Measurements from ENCODE around the gene KPNA3. TPM values are rescaled to one million over a fixed set of nuclear protein-coding genes. Genes with fewer than 3 reads are reported as not detected.

Gene KPNA3
- total RNA-seq, 1 donor from 2014 or later: 28.7 TPM

- H3K9me3 Mint-ChIP-seq: no peaks in the 10 kb centered on the region
- ChIA-PET POLR2A (interaction anchor here (0.5 to 0.8 kb wide), 2 partner anchors 91 to 974 kb away, joined by 3 to 6 read pairs; partner anchors contain the start of gene EBPL), CTCF (no interaction called here)
- H3K27ac Mint-ChIP-seq: no peak overlapping the region
- DNase-seq (no peak), ATAC-seq (ENCODE audit: low read depth) (no peak)
- H3K4me1 Mint-ChIP-seq: peaks cover 41% of the 10 kb centered on the region
- intact Hi-C loops (cut with micrococcal nuclease): no loop called here
- H3K4me3 Mint-ChIP-seq: no peak overlapping the region
- TF ChIP-seq CTCF (IDR thresholded peaks at IDR 0.05): no peak
- peaks cover 4% of the 10 kb centered on the region for H3K36me3 Mint-ChIP-seq (ENCODE audit: low read depth)
- no peaks in the 10 kb centered on the region for H3K27me3 Mint-ChIP-seq
Observed at GRCh38 chr13:49781806-49782205, 10.7 kb downstream of the KPNA3 start.

GRCh38 chr13:49779721-49780120 is 12.8 kb downstream of the KPNA3 start:
- Mint-ChIP-seq H3K9me3 (no peaks in the 10 kb centered on the region), H3K4me3 (no peak overlapping the region), H3K36me3 (ENCODE audit: low read depth) (peaks cover 2% of the 10 kb centered on the region), H3K4me1 (peaks cover 43% of the 10 kb centered on the region), H3K27ac (no peak overlapping the region), H3K27me3 (no peaks in the 10 kb centered on the region)
- ATAC-seq (ENCODE audit: low read depth) (no peak), DNase-seq (no peak)
- ChIA-PET CTCF (interaction anchor here (1.4 kb wide), 1 partner anchor 11 kb away, joined by 3 read pairs; no protein-coding TSS in a partner anchor), POLR2A (interaction anchor here (1.2 kb wide), 1 partner anchor 8 kb away, joined by 3 read pairs; no protein-coding TSS in a partner anchor)
- no peak for TF ChIP-seq CTCF (IDR thresholded peaks at IDR 0.05)
- intact Hi-C loops (cut with micrococcal nuclease): no loop called here

GRCh38 chr13:49777746-49778614 is 14.5 kb downstream of the KPNA3 start:
- intact Hi-C loops (cut with micrococcal nuclease): no loop called here
- no peaks in the 10 kb centered on the region for H3K9me3 Mint-ChIP-seq
- no peaks in the 10 kb centered on the region for H3K27me3 Mint-ChIP-seq
- H3K36me3 Mint-ChIP-seq (ENCODE audit: low read depth): peaks cover 4% of the 10 kb centered on the region
- ChIA-PET POLR2A (no interaction called here), CTCF (no interaction called here)
- DNase-seq: no peak
- ATAC-seq (ENCODE audit: low read depth): no peak
- H3K27ac Mint-ChIP-seq: no peak overlapping the region
- no peak for TF ChIP-seq CTCF (IDR thresholded peaks at IDR 0.05)
- no peak overlapping the region for H3K4me3 Mint-ChIP-seq
- peaks cover 43% of the 10 kb centered on the region for H3K4me1 Mint-ChIP-seq

- Mint-ChIP-seq H3K9me3 (no peaks in the 10 kb centered on the region), H3K27me3 (no peaks in the 10 kb centered on the region), H3K4me3 (no peak overlapping the region), H3K4me1 (peaks cover 35% of the 10 kb centered on the region), H3K36me3 (ENCODE audit: low read depth) (peaks cover 4% of the 10 kb centered on the region), H3K27ac (no peak overlapping the region)
- intact Hi-C loops (cut with micrococcal nuclease): no loop called here
- TF ChIP-seq CTCF (IDR thresholded peaks at IDR 0.05): no peak
- DNase-seq (no peak), ATAC-seq (ENCODE audit: low read depth) (no peak)
- POLR2A ChIA-PET: no interaction called here
- CTCF ChIA-PET: no interaction called here
Observed at GRCh38 chr13:49776871-49777270, 15.6 kb downstream of the KPNA3 start.

- no peaks in the 10 kb centered on the region for H3K27me3 Mint-ChIP-seq
- no peak overlapping the region for H3K27ac Mint-ChIP-seq
- intact Hi-C loops (cut with micrococcal nuclease): no loop called here
- TF ChIP-seq CTCF (IDR thresholded peaks at IDR 0.05): no peak
- ChIA-PET POLR2A (no interaction called here), CTCF (no interaction called here)
- H3K36me3 Mint-ChIP-seq (ENCODE audit: low read depth): peaks cover 7% of the 10 kb centered on the region
- no peak for DNase-seq
- H3K9me3 Mint-ChIP-seq: no peaks in the 10 kb centered on the region
- H3K4me1 Mint-ChIP-seq: peaks cover 20% of the 10 kb centered on the region
- H3K4me3 Mint-ChIP-seq: no peak overlapping the region
- ATAC-seq (ENCODE audit: low read depth): no peak
Observed at GRCh38 chr13:49774376-49775005, 18.0 kb downstream of the KPNA3 start.
